ENCODE results near the gene TNNT1.

DNA sequence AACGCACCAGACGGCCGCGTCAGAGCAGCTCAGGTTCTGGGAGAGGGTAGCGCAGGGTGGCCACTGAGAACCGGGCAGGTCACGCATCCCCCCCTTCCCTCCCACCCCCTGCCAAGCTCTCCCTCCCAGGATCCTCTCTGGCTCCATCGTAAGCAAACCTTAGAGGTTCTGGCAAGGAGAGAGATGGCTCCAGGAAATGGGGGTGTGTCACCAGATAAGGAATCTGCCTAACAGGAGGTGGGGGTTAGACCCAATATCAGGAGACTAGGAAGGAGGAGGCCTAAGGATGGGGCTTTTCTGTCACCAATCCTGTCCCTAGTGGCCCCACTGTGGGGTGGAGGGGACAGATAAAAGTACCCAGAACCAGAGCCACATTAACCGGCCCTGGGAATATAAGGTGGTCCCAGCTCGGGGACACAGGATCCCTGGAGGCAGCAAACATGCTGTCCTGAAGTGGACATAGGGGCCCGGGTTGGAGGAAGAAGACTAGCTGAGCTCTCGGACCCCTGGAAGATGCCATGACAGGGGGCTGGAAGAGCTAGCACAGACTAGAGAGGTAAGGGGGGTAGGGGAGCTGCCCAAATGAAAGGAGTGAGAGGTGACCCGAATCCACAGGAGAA lies 33.5 kb downstream of the TNNT1 start:
- TF ChIP-seq CTCF (conservative IDR thresholded peaks at IDR 0.05): no peak
- TF ChIP-seq EZH2 (IDR thresholded peaks at IDR 0.05; ENCODE audit: low read depth): no peak
